Stimulated activated CD4-positive, alpha-beta T cell treated with anti-CD3 and anti-CD28 coated beads, TNF-alpha, amount 100 ng/mL, for 1 hour (primary cell): ENCODE measurements around the gene PSMG3.

Experiments used
- DNase-seq, 3 donors: peaks; one replicate each; pipeline ENCODE4 v3.0.0-alpha.2; 2020; ENCODE audit warnings: low read depth in 3 of 3, low spot score in 1 of 3

Gene PSMG3

GRCh38 chr7:1569833-1570632 lies at the start of gene PSMG3:
Gene PSMG3 (minus strand): TSS chr7:1570032. CDS start chr7:1569339, 693 bp downstream.
- DNase-seq: peak; percentile 68 to 82 (median 76)

DNA sequence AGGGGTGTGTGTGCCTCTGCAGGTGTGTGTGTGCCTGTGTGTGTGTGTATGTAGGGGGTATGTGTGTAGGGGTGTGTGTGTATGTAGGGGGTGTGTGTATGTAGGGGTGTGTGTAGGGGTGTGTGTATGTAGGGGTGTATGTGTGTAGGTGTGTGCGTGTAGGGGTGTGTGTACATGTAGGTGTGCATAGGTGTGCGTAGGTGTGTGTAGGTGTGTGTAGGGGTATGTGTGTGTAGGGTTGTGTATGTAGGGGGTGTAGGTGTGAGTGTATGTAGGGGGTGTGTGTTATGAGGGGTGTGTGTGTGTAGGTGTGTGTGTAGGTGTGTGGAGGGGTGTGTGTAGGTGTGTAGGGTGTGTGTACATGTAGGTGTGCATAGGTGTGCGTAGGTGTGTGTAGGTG lies 48.6 kb upstream of the PSMG3 start:
- DNase-seq: no peak

DNA sequence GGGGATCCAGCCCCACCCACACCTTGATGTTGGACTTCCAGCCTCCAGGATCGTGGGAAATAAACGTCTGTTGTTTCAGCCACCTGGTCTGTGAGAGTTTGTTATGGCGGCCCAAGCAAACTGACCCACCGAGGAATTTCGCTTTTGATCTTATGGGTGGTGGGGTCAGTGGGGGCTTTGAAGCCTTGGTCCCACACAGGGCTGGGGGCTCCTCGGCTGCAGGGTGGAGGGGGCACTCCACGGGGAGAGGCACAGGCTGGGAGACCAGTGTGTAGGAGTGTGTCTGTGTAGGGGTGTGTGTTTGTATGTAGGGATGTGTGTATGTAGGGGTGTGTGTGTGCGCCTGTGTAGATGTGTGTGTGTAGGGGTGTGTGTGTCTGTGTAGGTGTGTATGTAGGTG lies 48.1 kb upstream of the PSMG3 start:
- no peak for DNase-seq

DNA sequence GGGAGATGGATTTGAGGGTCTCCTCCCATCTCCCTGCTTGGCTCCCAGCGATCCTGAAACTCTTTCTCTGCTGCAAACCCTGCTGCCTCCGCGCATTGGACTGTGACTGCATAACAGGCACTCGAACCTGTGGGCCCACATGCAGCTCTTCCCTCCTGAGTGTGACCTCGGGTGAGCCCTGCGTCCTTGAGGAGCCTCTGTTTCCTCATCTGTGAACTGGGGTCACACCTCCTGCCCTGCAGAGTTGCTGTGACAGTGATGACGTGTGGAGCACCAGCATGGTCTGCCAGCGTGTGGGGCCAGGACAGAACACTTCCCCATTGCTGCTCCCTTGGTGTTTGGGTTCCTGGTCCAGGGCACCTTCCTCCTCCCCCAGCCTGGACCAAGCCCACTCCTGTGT lies 46.9 kb upstream of the PSMG3 start:
- no peak for DNase-seq

GRCh38 chr7:1611708-1612241 lies 41.9 kb upstream of the PSMG3 start:
- DNase-seq: no peak

DNA sequence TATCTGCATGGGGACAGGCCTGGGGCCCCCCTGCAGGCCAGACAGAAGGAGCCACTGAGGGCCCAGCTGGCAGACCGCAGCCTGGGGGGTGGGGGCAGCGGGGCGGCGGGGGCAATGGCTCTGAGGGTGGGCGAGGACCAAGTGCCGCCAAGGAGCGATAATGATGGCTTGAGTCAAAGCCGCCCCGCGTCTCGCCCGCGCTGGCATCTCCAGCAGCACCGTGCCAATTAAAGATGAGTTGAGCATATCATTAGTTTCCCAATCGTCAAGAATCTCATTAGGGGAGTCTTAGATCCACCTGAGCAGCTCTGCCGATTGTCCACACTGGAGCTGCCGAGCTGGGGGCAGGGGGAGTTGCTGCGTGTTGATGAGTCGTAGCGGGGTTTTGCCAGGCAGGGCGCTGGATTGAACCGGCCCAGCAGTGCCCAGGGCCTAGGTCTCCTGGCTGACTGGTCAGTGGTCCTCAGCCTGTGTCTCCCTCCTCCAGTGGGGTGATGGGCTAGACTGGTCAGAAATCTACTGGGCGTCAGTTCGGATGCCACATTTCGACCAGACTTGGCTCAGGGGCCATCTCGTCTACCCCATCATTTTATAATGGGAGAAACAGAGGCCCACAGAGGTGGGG lies 41.0 kb upstream of the PSMG3 start:
- DNase-seq: no peak

DNA sequence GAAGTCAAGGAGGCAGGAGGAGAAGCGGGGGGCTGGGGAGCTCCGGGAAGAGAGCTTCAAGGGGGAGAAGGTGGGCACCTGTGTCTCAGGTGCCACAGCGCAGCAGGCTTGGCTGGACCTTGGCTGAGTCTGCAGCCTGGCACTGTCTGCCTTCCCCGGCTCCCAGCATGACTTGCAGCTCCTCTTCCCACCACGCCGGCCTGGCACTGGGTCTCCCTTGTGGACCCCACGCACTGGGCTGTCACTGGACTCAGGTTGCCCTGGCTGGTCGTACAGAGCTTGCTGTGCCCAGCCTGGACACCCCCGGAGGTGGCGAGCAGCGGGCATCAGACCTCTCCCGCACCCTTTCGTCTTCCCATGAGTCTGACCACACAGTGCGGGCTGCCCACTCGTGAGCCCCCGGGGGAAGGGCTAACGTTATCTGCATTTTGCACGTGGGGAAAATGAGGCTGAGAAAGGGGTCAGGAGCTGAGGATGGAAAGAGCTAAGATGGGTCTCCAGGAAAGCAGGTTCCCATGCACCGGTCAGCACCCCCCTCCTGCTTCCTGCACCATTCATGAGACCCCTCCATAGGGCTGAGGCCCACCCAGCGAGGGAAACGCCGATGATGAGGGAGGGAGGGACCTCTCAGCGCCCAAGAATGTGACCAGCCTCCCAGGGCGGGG lies 40.3 kb upstream of the PSMG3 start:
- DNase-seq: no peak

DNA sequence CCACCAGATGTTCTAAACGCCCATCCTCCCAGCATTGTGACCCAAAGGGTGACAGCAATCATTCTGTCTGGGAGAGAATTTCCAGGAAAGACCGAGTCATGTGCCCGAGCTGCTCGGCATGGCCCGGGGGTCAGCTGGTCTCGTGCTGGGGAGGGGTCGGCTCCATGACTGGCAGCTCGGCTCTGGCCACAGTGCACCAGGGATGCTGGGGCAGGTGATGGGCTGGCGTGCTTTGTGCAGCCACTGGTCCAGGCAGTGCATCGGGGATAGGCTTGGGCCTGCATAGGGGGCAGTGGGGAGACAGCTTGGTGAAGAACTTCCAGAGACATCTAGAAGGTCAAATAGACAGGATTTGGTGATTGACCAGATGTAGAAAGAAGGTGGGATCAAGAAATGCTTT lies 39.2 kb upstream of the PSMG3 start:
- DNase-seq: no peak

GRCh38 chr7:1608318-1608717 lies 38.5 kb upstream of the PSMG3 start:
- DNase-seq: no peak

DNA sequence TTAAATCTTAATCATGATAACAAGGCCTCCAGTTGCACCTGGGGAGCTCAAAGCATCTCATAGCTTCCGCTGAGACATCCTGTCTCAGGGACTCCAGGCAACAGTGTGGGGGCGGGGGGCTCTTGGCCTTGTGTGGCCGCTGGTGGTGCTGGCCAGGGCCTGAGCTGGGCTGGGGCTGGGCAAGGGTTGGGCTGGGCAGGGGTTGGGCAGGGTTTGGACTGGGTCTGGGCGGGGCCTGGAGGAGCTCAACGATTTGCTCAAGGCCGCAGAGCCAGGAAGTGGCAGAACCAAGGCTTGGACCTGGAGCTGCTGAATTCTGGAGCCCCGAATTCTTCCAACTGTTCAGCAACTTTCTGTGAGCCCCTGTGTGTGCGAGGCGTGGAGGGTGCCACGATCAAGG lies 37.9 kb upstream of the PSMG3 start:
- DNase-seq: no peak

GRCh38 chr7:1607001-1607400 lies 37.2 kb upstream of the PSMG3 start:
- no peak for DNase-seq

GRCh38 chr7:1604383-1604782 lies 34.6 kb upstream of the PSMG3 start:
- DNase-seq: no peak

DNA sequence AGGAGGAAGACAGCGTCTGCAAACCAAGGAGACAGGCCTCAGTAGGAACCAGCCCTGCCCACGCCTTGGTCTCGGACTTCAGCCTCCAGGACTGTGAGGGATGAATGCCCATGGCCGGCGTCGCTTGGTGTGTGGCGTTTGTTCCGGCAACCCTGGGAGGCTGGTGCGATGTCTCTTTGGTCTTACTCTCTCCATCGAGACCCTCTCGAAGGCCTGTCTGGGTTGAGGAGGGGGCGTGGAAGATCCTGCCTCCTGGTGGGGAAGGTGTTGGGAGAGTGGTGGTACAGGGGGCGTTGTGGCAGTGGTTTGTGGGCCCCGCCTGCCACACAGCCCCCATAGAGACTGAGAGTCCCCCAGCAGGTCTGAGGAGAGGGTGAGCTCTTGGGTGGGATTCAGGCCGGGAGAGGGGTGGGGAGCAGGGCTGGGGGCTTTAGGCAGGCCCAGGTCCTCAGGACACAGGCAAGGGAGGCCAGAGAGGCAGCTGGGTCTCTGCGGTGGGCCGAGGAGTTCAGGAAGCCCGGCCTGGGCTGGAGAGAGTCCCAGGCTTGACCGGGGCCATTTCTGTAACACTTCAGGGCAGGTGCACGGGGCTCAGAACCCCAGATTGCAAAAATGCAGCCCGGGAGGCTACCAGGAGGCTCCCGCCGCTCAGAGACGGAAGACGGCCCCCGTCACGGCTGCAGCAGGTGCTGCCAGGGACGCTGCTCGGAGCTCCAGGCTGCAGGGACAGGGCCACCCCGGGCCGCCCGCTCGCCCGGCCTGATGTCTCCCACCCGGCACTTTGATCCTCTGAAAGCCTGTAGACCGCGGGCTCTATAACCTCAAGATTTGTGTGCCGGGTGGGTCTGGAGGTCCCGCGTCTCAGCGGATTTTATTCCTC lies 33.8 kb upstream of the PSMG3 start:
- no peak for DNase-seq

DNA sequence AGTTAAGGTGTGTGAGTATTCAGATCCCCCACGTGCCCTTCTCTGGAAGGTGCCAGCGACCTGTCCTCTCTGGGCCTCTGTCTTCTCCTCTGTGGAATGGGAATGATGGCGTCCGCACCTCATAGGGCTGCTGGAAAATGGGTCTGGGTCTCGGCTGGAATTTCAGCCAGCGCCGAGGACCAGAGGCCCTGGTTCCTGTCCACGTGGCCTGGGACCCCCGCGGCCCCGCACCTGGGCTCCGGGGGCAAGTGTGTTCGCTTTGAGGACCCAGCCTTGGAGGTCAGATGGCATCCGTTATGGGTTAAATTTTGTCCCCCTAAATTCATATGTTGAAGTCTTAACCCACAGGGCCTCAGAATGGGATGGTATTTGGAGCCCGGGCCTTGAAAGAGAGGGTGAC lies 32.6 kb upstream of the PSMG3 start:
- no peak for DNase-seq

DNA sequence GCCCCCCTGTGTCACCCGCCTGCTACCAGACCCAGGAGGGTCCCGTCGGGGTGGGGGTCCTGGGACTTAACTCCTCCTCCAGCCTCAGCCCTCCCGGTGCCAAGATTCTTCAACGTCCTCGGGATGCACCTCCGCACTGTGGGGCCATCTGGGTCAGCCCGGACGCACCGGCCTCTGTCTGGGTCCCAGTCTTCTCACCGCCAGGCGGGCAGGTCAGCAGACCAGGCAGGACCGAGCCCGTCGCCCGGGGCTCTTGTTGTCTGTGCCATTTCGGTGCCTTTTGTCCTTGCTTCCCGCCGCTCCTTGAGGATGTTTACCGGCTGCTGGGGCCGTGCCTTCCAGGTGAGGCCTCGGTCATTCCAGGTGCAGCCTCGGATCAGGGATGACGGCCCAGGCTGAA lies 32.1 kb upstream of the PSMG3 start:
- no peak for DNase-seq

DNA sequence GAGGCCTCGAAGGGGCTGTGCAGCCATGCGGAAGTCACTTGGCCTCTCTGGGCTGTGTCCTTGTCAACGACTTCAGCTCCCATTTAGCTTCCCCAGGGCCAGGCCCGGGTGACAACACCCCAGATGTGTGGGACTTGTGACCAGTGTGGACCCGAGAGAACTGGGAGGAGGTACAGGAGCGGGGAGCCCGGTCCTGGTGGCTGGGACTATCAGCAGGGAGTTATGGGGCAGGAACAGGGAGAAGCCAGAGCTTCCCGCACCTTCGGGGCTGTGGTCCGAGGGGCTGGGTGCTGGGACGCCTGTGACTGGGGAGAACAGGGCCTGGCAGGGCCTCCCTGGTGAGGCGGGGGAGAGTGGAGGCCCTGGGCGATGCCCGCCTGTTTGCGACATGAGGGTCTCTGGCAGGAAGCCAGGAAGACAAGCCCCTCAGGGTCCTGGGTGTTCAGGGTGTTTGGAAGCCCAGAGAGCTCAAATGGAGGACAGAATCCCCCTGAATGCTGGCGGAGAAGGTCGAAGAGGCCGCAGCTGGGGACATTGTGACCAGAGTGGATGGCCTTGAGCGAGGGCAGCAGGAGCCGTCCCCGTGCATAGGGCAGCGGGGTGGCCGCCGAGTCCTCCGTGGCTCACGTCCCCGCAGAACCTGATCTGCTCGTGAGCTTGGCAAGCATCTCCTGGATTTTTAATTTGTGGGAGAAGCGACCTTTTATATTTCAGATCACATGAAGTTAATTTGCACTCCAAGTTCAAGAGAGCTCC lies 30.0 kb upstream of the PSMG3 start:
- no peak for DNase-seq

DNA sequence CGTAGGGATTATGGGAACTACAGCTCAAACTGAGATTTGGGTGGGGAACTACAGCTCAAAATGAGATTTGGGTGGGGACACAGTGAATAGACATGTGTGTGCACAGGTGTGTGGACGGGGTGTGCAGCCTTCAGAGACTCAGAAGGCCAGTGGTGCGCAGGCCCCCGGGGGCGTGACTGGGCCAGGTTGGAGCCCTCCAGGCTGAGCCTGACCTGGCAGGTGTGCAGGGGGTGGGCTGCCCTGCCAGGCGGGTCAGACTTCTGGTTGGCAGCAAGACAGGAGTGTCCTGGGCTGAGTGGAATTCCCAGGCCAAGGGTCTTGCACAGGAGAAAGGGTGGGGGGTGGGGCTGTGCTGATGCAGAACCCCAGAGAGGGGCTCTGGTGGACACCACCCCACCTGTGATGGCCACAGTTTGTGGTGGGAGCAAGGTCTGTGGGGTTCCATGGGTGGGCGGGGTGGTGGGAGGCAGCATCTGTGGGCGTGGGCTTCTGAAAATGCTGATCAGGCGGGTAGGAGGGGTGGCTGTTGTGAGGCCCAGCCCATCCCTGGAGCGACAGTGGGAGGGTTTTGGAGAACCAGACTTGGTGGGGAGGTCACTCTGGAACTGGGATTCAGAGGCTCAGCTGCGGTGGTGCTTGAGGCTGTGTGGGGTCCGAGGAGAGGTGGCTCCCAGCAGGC lies 29.3 kb upstream of the PSMG3 start:
- no peak for DNase-seq

- DNase-seq: no peak
Observed at GRCh38 chr7:1598286-1598685, 28.5 kb upstream of the PSMG3 start.

- DNase-seq: no peak
Observed at GRCh38 chr7:1597791-1598190, 28.0 kb upstream of the PSMG3 start.
